IMR-90 (cell line): Measurements from ENCODE around the gene RIMS4. TPM values are rescaled to one million over a fixed set of nuclear protein-coding genes. Genes with fewer than 3 reads are reported as not detected.

Source experiments
- ATAC-seq: fragments of 200-7000 bp; cut with Tn5 transposase; 2 replicates; pipeline ENCODE4 v1.9.1; 2020; ENCODE audit warnings: low read depth, mild to moderate bottlenecking, moderate library complexity
- BruUV-seq: library from RNA; stranded (reverse); fragments of 400-500 nt; replicated peaks from 2 replicates; lab custom pipeline; 2021; lab: Mats Ljungman, UMichigan
- CTCF ChIA-PET: fragments of 300-600 bp; formaldehyde crosslinking; extraction: SDS; loops from one replicate; lab custom pipeline; 2021; ENCODE audit warnings: antibody characterized with exemption; lab: Yijun Ruan, JAX
- POLR2A ChIA-PET: fragments of 300-600 bp; sonication (Branson Sonifier 250); formaldehyde crosslinking; loops from one replicate; lab custom pipeline; 2022; ENCODE audit warnings: antibody characterized with exemption; ENCODE audit not compliant: unreplicated experiment; lab: Charles Lee
- DNase-seq: peaks from one replicate; pipeline ENCODE4 v3.0.0; 2013
- H2AFZ ChIP-seq: replicated peaks from 2 replicates; pipeline ENCODE3; 2013; ENCODE audit warnings: low read length, mild to moderate bottlenecking; ENCODE audit not compliant: poor library complexity
- H2AK5ac ChIP-seq: 2 replicates; pipeline ENCODE4 v1.6.1; 2013; ENCODE audit warnings: low read depth, low read length, inconsistent platforms
- H2AK9ac ChIP-seq: replicated peaks from 2 replicates; pipeline ENCODE3; 2013; ENCODE audit warnings: mild to moderate bottlenecking, low read depth, low read length, moderate library complexity; ENCODE audit not compliant: poor library complexity
- H2BK120ac ChIP-seq: 2 replicates; pipeline ENCODE4 v1.6.1; 2013; ENCODE audit warnings: low read depth, low read length, inconsistent platforms
- H2BK15ac ChIP-seq: 3 replicates; pipeline ENCODE4 v1.6.1; 2013; ENCODE audit warnings: low read depth, low read length, inconsistent platforms
- H2BK20ac ChIP-seq: 2 replicates; pipeline ENCODE4 v1.6.1; 2013; ENCODE audit warnings: low read depth, mild to moderate bottlenecking, inconsistent platforms, low read length, moderate library complexity
- H2BK5ac ChIP-seq: 2 replicates; pipeline ENCODE4 v1.6.1; 2013; ENCODE audit warnings: mild to moderate bottlenecking, low read depth, low read length, inconsistent platforms; ENCODE audit not compliant: poor library complexity, severe bottlenecking
- H3K14ac ChIP-seq: replicated peaks from 2 replicates; pipeline ENCODE4 v1.6.1; 2013; ENCODE audit warnings: low read depth, low read length, inconsistent platforms
- H3K18ac ChIP-seq: 2 replicates; pipeline ENCODE4 v1.6.1; 2013; ENCODE audit warnings: low read depth, low read length, control low read depth
- H3K23ac ChIP-seq: 2 replicates; pipeline ENCODE4 v1.6.1; 2013; ENCODE audit warnings: low read depth, low read length, inconsistent platforms
- H3K27ac ChIP-seq: 2 replicates; pipeline ENCODE4 v1.5.1; 2013; ENCODE audit warnings: mild to moderate bottlenecking, control low read depth, low read length; ENCODE audit not compliant: insufficient read depth
- H3K27me3 ChIP-seq: 2 replicates; pipeline ENCODE4 v1.6.1; 2013; ENCODE audit warnings: low read length; ENCODE audit not compliant: control insufficient read depth, insufficient read depth
- H3K36me3 ChIP-seq: 2 replicates; pipeline ENCODE4 v1.6.1; 2013; ENCODE audit warnings: low read length, mixed read lengths; ENCODE audit not compliant: control insufficient read depth, insufficient read depth
- H3K4ac ChIP-seq: 2 replicates; pipeline ENCODE4 v1.6.1; 2013; ENCODE audit warnings: low read depth, low read length, inconsistent platforms
- H3K4me1 ChIP-seq: 2 replicates; pipeline ENCODE4 v1.6.1; 2013; ENCODE audit warnings: low read length, mixed read lengths; ENCODE audit not compliant: control insufficient read depth, insufficient read depth
- H3K4me2 ChIP-seq: 2 replicates; pipeline ENCODE4 v1.6.1; 2013; ENCODE audit warnings: low read depth, mild to moderate bottlenecking, control low read depth, low read length, moderate library complexity
- H3K4me3 ChIP-seq: 2 replicates; pipeline ENCODE4 v1.5.1; 2013; ENCODE audit warnings: low read depth, mild to moderate bottlenecking, control low read depth, low read length, moderate library complexity; ENCODE audit not compliant: insufficient read depth
- H3K56ac ChIP-seq: 2 replicates; pipeline ENCODE4 v1.6.1; 2013; ENCODE audit warnings: low read length, inconsistent platforms; ENCODE audit not compliant: insufficient read depth; ENCODE audit errors: extremely low read depth
- H3K79me1 ChIP-seq, 2 experiments: 2 replicates each; pipeline ENCODE4 v1.6.1; 2013; ENCODE audit warnings: low read length in 2 of 2, inconsistent platforms in 1 of 2, low read depth in 1 of 2
- H3K9ac ChIP-seq: 2 replicates; pipeline ENCODE4 v1.6.1; 2013; ENCODE audit warnings: low read depth, low read length, control low read depth
- H3K9me1 ChIP-seq: 2 replicates; pipeline ENCODE4 v1.6.1; 2013; ENCODE audit warnings: low read length, inconsistent platforms; ENCODE audit not compliant: insufficient read depth
- H3K9me3 ChIP-seq: 2 replicates; pipeline ENCODE4 v1.6.1; 2013; ENCODE audit warnings: low read length; ENCODE audit not compliant: control insufficient read depth, insufficient read depth
- H4K20me1 ChIP-seq: 2 replicates; pipeline ENCODE4 v1.6.1; 2013; ENCODE audit warnings: low read length, inconsistent platforms; ENCODE audit not compliant: insufficient read depth
- H4K5ac ChIP-seq: 2 replicates; pipeline ENCODE4 v1.6.1; 2013; ENCODE audit warnings: mild to moderate bottlenecking, low read depth, low read length, control low read depth
- H4K8ac ChIP-seq, 2 experiments: 2 replicates each; pipeline ENCODE4 v1.6.1; 2013; ENCODE audit warnings: low read depth in 2 of 2, low read length in 2 of 2, control low read depth in 1 of 2, inconsistent platforms in 1 of 2
- H4K91ac ChIP-seq: 2 replicates; pipeline ENCODE4 v1.6.1; 2013; ENCODE audit warnings: low read depth, low read length, inconsistent platforms; ENCODE audit not compliant: insufficient read depth
- BHLHE40 ChIP-seq: fragments of 150-350 bp; IDR thresholded peaks from 2 replicates; pipeline ENCODE4 v1.6.1; 2016; ENCODE audit warnings: mild to moderate bottlenecking, low read depth, low read length
- CEBPB ChIP-seq: IDR thresholded peaks from 2 replicates; pipeline ENCODE4 v1.6.1; 2012; ENCODE audit warnings: low read depth, low read length, improper control_type of control experiment
- CHD1 ChIP-seq: IDR thresholded peaks from 2 replicates; pipeline ENCODE4 v1.6.1; 2012; ENCODE audit warnings: low read depth, low read length, improper control_type of control experiment
- ELK1 ChIP-seq: fragments of 150-350 bp; IDR thresholded peaks from 2 replicates; pipeline ENCODE4 v1.6.1; 2016; ENCODE audit warnings: low read depth, mild to moderate bottlenecking, low read length, moderate library complexity, borderline replicate concordance
- FOS ChIP-seq: fragments of 150-350 bp; IDR thresholded peaks from 2 replicates; pipeline ENCODE4 v1.6.1; 2016; ENCODE audit warnings: low read depth, low read length
- MAZ ChIP-seq: IDR thresholded peaks from 2 replicates; pipeline ENCODE4 v1.6.1; 2012; ENCODE audit warnings: low read depth, mild to moderate bottlenecking, low read length, improper control_type of control experiment, moderate library complexity, borderline replicate concordance
- NFE2L2 ChIP-seq: fragments of 150-350 bp; IDR thresholded peaks from 2 replicates; pipeline ENCODE4 v1.6.1; 2016; ENCODE audit warnings: low read depth, mild to moderate bottlenecking, low read length
- POLR2A ChIP-seq: IDR thresholded peaks from 2 replicates; pipeline ENCODE4 v1.6.1; 2012; ENCODE audit warnings: mild to moderate bottlenecking, low read depth, low read length
- RAD21 ChIP-seq: IDR thresholded peaks from 2 replicates; pipeline ENCODE4 v1.6.1; 2012; ENCODE audit warnings: low read length, improper control_type of control experiment
- RCOR1 ChIP-seq: IDR thresholded peaks from 2 replicates; pipeline ENCODE4 v1.6.1; 2012; ENCODE audit warnings: mild to moderate bottlenecking, low read length, improper control_type of control experiment; ENCODE audit not compliant: insufficient replicate concordance
- RFX5 ChIP-seq: IDR thresholded peaks from 2 replicates; pipeline ENCODE4 v1.8.0; 2012; ENCODE audit warnings: low read depth, mild to moderate bottlenecking, low read length, moderate library complexity
- USF2 ChIP-seq: fragments of 150-350 bp; IDR thresholded peaks from 2 replicates; pipeline ENCODE4 v1.6.1; 2017; ENCODE audit warnings: mild to moderate bottlenecking, antibody characterized with exemption, low read length, low read depth
- WGBS, 2 experiments: methylation state at CpG; one replicate each; pipeline versions ENCODE4 v1.1.5 to v1.1.7; 2013; ENCODE audit warnings: missing lambda C conversion rate in 2 of 2; ENCODE audit not compliant: insufficient read length in 1 of 2; ENCODE audit errors: extremely low coverage in 2 of 2; 5-methylcytosine and 5-hydroxymethylcytosine counted together
- dilution Hi-C: fragments of 300-500 bp; cut with HindIII; formaldehyde crosslinking; loops from one replicate; pipeline ENCODE4 v1.14.3; 2018; ENCODE audit warnings: low sequenced_read_pairs; ENCODE audit not compliant: unreplicated experiment
- in situ Hi-C: fragments of 300-500 bp; cut with MboI; formaldehyde crosslinking; loops from 3 replicates; pipeline ENCODE4 v1.14.3; 2019; ENCODE audit warnings: low sequenced_read_pairs, inconsistent platforms, mixed read lengths
- intact Hi-C: fragments of 100-400 bp; cut with micrococcal nuclease; formaldehyde crosslinking; loops from 2 replicates; pipeline ENCODE4 v1.10.0; 2022
- polyA plus RNA-seq, 3 experiments: library from polyadenylated mRNA; depleted of rRNA; stranded (reverse); fragments of >200 nt; gene quantifications; 2 replicates each; pipeline ENCODE4 v1.2.3, GENCODE V29; 2012; ENCODE audit warnings: low replicate concordance in 1 of 3
- total RNA-seq: library from RNA; depleted of rRNA; stranded (reverse); fragments of >200 nt; gene quantifications from 2 replicates; pipeline ENCODE4 v1.2.3, GENCODE V29; 2012

Gene RIMS4
- total and polyA plus RNA-seq, 2 of the 4 experiments (the other 2 are of a cell fraction): not detected

GRCh38 chr20:44705364-44706094, 104.8 kb downstream of the RIMS4 start (continued):
- no peak for TF ChIP-seq RAD21

GRCh38 chr20:44704551-44704971, 105.8 kb downstream of the RIMS4 start:
- peak overlapping the region; percentile 26 for H2AK5ac ChIP-seq
- H3K9ac ChIP-seq: no peak overlapping the region
- no peaks in the 10 kb centered on the region for H3K36me3 ChIP-seq
- peak overlapping the region; percentile 60; the same call in 1 of the 2 replicates for H2BK120ac ChIP-seq
- peaks cover 8% of the 10 kb centered on the region; the same call in 1 of the 2 replicates for H3K9me1 ChIP-seq
- intact Hi-C loops (no loop called here), dilution Hi-C loops (no loop called here), in situ Hi-C loops (no loop called here)
- peaks cover 39% of the 10 kb centered on the region for H3K4me1 ChIP-seq
- WGBS, 2 experiments: no CpG with 5 or more reads among the region's 4 CpGs
- H4K91ac ChIP-seq: peak overlapping the region; percentile 0; the same call in 1 of the 2 replicates
- no peak overlapping the region for H3K4me3 ChIP-seq
- H2AFZ ChIP-seq: peak overlapping the region; percentile 4
- H3K56ac ChIP-seq: no peak overlapping the region
- H4K8ac ChIP-seq: no peak overlapping the region; a peak in 1 of 4 replicates
- no peak overlapping the region; the same call in 1 of the 2 replicates for H3K18ac ChIP-seq
- no peak overlapping the region for H3K27ac ChIP-seq
- TF ChIP-seq CHD1 (no peak), RCOR1 (no peak), NFE2L2 (no peak), RAD21 (no peak), POLR2A (no peak), RFX5 (no peak), BHLHE40 (no peak), ELK1 (no peak), FOS (peak; percentile 75), USF2 (peak; percentile 74), MAZ (no peak; the same call in 1 of the 2 replicates), CEBPB (no peak)
- H3K4me2 ChIP-seq: no peak overlapping the region
- no TSS peak for BruUV-seq
- 0 out of 2 replicates have a peak overlapping the region, but pooled peaks have one; percentile 24 for H2BK20ac ChIP-seq
- H4K20me1 ChIP-seq: no peaks in the 10 kb centered on the region
- peak overlapping the region; percentile 37; the same call in 1 of the 3 replicates for H2BK15ac ChIP-seq
- DNase-seq: peak; percentile 79
- ChIA-PET CTCF (interaction anchor here (0.9 to 1.6 kb wide), 2 partner anchors 13 to 24 kb away, joined by 3 to 5 read pairs; no protein-coding TSS in a partner anchor), POLR2A (no interaction called here)
- peak; percentile 15 for ATAC-seq
- no peak overlapping the region for H3K23ac ChIP-seq
- no peak overlapping the region for H2BK5ac ChIP-seq
- peak overlapping the region; percentile 14; the same call in 1 of the 2 replicates for H4K5ac ChIP-seq
- no peaks in the 10 kb centered on the region for H3K79me1 ChIP-seq
- no peaks in the 10 kb centered on the region for H3K9me3 ChIP-seq
- no peak overlapping the region for H3K14ac ChIP-seq
- no peak overlapping the region for H2AK9ac ChIP-seq
- peaks cover 5% of the 10 kb centered on the region; the same call in 1 of the 2 replicates for H3K27me3 ChIP-seq
- peak overlapping the region; percentile 81 for H3K4ac ChIP-seq
